IPS-18a (cell line): ENCODE measurements around the gene TBC1D22B.

Source experiments
- H3K27ac ChIP-seq: one replicate; pipeline ENCODE4 v1.5.1; 2013; ENCODE audit warnings: low read length
- H3K27me3 ChIP-seq: one replicate; pipeline ENCODE4 v1.6.1; 2013; ENCODE audit warnings: mild to moderate bottlenecking, low read length; ENCODE audit not compliant: control insufficient read depth, insufficient read depth
- H3K36me3 ChIP-seq: one replicate; pipeline ENCODE4 v1.6.1; 2013; ENCODE audit warnings: low read depth, low read length; ENCODE audit not compliant: control insufficient read depth
- H3K4me1 ChIP-seq: one replicate; pipeline ENCODE4 v1.6.1; 2013; ENCODE audit warnings: low read depth, low read length; ENCODE audit not compliant: control insufficient read depth
- H3K4me3 ChIP-seq: one replicate; pipeline ENCODE4 v1.5.1; 2013; ENCODE audit warnings: low read length
- H3K9ac ChIP-seq: one replicate; pipeline ENCODE4 v1.6.1; 2013; ENCODE audit warnings: mild to moderate bottlenecking, low read length, moderate library complexity
- H3K9me3 ChIP-seq: one replicate; pipeline ENCODE4 v1.6.1; 2013; ENCODE audit warnings: low read depth, low read length; ENCODE audit not compliant: control insufficient read depth

Gene TBC1D22B

DNA sequence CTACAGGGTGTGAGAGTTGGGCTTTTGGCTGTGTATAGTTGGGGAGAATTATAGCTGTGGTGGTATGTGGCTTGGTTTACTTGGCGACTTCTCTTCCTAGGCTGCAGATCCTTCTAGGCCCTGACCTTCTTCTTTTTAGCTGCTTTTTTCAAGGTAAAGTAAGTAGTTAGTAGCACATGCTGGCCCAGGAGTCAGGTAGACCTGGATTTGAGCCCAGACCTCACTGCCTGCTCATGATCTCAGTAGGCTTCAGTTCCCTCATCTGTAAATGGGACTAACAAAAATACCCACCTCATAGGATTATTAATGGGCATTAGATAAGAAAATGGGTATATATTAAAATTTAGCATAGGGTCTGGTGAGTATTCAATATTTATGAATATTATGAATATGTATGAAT, 17.8 kb downstream of the TBC1D22B start:
- H3K4me3 ChIP-seq: no peak overlapping the region
- no peaks in the 10 kb centered on the region for H3K27me3 ChIP-seq
- no peaks in the 10 kb centered on the region for H3K9me3 ChIP-seq
- H3K27ac ChIP-seq: no peak overlapping the region
- no peaks in the 10 kb centered on the region for H3K4me1 ChIP-seq
- peaks cover 5% of the 10 kb centered on the region for H3K36me3 ChIP-seq
- no peak overlapping the region for H3K9ac ChIP-seq

DNA sequence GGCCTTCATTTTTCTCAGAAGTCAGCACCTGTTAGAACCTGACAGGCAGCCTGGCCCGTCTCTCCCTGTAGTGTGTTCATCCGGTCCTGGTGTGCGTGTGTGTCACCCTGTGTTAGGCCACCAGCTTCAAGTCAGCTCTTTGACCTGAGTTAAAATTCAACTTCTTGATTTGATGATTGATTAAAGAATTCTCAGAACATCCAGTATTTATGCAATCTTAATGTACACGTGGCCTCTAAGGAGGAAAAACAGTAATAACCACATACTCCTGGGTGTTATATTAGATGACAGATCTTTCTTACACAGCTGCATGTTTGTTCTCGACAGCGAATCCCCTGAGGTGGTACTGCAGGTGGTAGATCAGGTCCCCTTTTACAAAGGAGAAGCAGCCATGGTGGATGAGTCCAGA, 19.4 kb downstream of the TBC1D22B start:
- Histone ChIP-seq H3K4me3 (no peak overlapping the region), H3K9me3 (no peaks in the 10 kb centered on the region), H3K4me1 (no peaks in the 10 kb centered on the region), H3K9ac (no peak overlapping the region), H3K36me3 (peaks cover 13% of the 10 kb centered on the region), H3K27me3 (no peaks in the 10 kb centered on the region), H3K27ac (no peak overlapping the region)

- peaks cover 38% of the 10 kb centered on the region for H3K36me3 ChIP-seq
- H3K27ac ChIP-seq: no peak overlapping the region
- H3K4me3 ChIP-seq: no peak overlapping the region
- no peak overlapping the region for H3K9ac ChIP-seq
- no peaks in the 10 kb centered on the region for H3K27me3 ChIP-seq
- no peaks in the 10 kb centered on the region for H3K9me3 ChIP-seq
- no peaks in the 10 kb centered on the region for H3K4me1 ChIP-seq
Observed at GRCh38 chr6:37279366-37280134, 22.0 kb downstream of the TBC1D22B start.

DNA sequence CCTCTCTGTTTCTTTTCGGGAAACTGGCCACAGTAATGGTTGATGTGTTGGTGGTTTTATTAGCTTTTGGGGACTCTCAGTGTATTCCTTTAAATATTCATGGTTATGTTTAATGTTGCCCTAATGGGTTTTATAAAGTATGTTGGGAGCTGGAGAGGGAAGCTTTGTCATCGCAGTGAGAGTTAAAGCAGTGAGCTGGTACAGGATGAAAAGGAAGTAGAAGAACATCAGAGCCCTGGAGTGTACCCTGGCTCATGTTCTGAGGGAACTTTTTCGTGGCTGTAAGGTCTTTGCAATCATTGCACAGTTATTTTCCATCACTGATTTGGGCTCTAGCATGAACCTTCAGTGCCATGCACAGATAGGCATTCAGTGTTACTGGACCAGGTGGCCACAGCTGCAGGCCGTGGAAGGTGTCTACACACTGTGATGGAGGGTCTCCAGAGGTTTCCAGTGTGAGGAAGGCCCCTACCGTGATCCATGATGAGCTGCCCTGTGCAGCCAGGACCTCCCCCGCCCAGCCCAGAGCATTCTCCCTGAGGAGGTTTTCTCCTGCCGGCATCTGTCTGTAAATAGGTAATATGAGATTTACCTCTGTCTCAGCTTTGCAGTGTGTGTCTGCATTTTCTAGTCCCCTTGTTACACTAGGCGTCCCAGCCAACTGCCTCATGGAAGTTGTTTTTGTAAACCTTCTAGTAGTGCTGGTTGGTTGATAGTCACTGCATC, 22.8 kb downstream of the TBC1D22B start:
- Histone ChIP-seq H3K27ac (no peak overlapping the region), H3K4me1 (no peaks in the 10 kb centered on the region), H3K27me3 (no peaks in the 10 kb centered on the region), H3K36me3 (peaks cover 43% of the 10 kb centered on the region), H3K9me3 (no peaks in the 10 kb centered on the region), H3K9ac (no peak overlapping the region), H3K4me3 (no peak overlapping the region)

GRCh38 chr6:37282371-37282770, 24.8 kb downstream of the TBC1D22B start:
- H3K9ac ChIP-seq: no peak overlapping the region
- no peaks in the 10 kb centered on the region for H3K9me3 ChIP-seq
- no peak overlapping the region for H3K27ac ChIP-seq
- H3K4me1 ChIP-seq: no peaks in the 10 kb centered on the region
- peaks cover 52% of the 10 kb centered on the region for H3K36me3 ChIP-seq
- H3K4me3 ChIP-seq: no peak overlapping the region
- H3K27me3 ChIP-seq: no peaks in the 10 kb centered on the region

GRCh38 chr6:37283268-37283667, 25.7 kb downstream of the TBC1D22B start:
- H3K9ac ChIP-seq: no peak overlapping the region
- H3K27ac ChIP-seq: no peak overlapping the region
- peaks cover 61% of the 10 kb centered on the region for H3K36me3 ChIP-seq
- H3K4me1 ChIP-seq: no peaks in the 10 kb centered on the region
- H3K9me3 ChIP-seq: no peaks in the 10 kb centered on the region
- no peaks in the 10 kb centered on the region for H3K27me3 ChIP-seq
- no peak overlapping the region for H3K4me3 ChIP-seq

DNA sequence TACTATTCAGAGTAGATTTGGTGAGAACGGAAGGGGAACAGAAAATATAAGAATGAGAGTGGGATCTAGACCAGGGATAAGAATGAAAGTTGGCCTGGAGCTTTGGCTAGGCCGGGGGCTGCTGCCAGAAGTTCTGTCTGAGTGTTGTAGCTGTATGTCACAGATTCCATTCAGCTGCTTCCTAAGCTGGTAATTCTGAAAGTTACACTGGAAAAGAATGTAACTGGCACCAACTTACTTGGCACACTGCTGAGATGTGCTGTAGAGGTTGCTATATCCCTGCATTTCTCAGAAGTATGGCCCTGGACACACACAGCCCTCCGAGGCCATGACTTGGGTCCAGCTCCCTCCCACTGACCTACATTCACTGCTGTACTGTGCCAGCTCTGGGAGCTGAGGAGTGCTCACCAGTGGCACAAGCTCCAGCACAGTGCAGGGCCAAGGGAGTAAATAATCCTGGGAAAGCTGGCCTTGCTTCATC, 26.1 kb downstream of the TBC1D22B start:
- Histone ChIP-seq H3K36me3 (peaks cover 62% of the 10 kb centered on the region), H3K27ac (no peak overlapping the region), H3K27me3 (no peaks in the 10 kb centered on the region), H3K4me3 (no peak overlapping the region), H3K9me3 (no peaks in the 10 kb centered on the region), H3K9ac (no peak overlapping the region), H3K4me1 (no peaks in the 10 kb centered on the region)

DNA sequence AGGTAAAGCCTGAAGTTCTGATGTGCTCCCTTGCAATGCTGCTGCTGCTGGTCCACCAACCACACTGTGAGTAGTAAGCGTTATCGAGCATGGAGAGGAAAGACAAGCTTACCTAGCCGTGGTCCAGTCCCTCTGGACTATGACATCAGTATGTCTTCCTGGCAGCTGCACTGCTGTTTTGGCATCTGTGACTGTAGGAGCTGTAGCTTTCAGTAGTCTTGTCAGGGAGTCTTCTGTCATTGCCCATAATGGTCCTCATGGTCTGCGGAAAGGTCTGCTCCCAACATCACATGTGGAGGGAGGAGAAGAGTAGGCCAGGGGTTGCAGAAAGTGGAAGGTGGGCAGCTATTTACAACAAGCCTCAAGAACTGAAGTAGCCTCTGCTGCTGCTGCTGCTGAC, 27.2 kb downstream of the TBC1D22B start:
- H3K4me3 ChIP-seq: no peak overlapping the region
- peaks cover 60% of the 10 kb centered on the region for H3K36me3 ChIP-seq

GRCh38 chr6:37285861-37286311, 28.3 kb downstream of the TBC1D22B start:
- Histone ChIP-seq H3K27me3 (no peaks in the 10 kb centered on the region), H3K9ac (no peak overlapping the region), H3K27ac (no peak overlapping the region), H3K4me1 (no peaks in the 10 kb centered on the region), H3K4me3 (no peak overlapping the region), H3K9me3 (no peaks in the 10 kb centered on the region), H3K36me3 (peaks cover 58% of the 10 kb centered on the region)

More for the DNA sequence above, 27.2 kb downstream of the TBC1D22B start:
- Histone ChIP-seq H3K9me3 (no peaks in the 10 kb centered on the region), H3K9ac (no peak overlapping the region), H3K27me3 (no peaks in the 10 kb centered on the region), H3K4me1 (no peaks in the 10 kb centered on the region), H3K27ac (no peak overlapping the region)

- no peaks in the 10 kb centered on the region for H3K4me1 ChIP-seq
- no peaks in the 10 kb centered on the region for H3K27me3 ChIP-seq
- H3K27ac ChIP-seq: no peak overlapping the region
- no peak overlapping the region for H3K9ac ChIP-seq
- H3K9me3 ChIP-seq: no peaks in the 10 kb centered on the region
- H3K4me3 ChIP-seq: no peak overlapping the region
- peaks cover 65% of the 10 kb centered on the region for H3K36me3 ChIP-seq
Observed at GRCh38 chr6:37287519-37288157, 30.1 kb downstream of the TBC1D22B start.

GRCh38 chr6:37288247-37288646, 30.7 kb downstream of the TBC1D22B start:
- Histone ChIP-seq H3K27ac (no peak overlapping the region), H3K36me3 (peaks cover 61% of the 10 kb centered on the region), H3K9ac (no peak overlapping the region), H3K4me1 (no peaks in the 10 kb centered on the region), H3K4me3 (no peak overlapping the region), H3K27me3 (no peaks in the 10 kb centered on the region), H3K9me3 (no peaks in the 10 kb centered on the region)
